HG02798 (cell line): ENCODE data around the gene SRPRA.
"Not testable (repeated sequence)": the region's sequence is repeated elsewhere in the genome, so short reads cannot be mapped to it uniquely, and the experiment has no call there.

Experiments
- ATAC-seq: cut with Tn5 transposase; IDR thresholded peaks from one replicate; pipeline ENCODE4 v1.9.1; 2021; ENCODE audit warnings: mild to moderate bottlenecking; ENCODE audit not compliant: unreplicated experiment, poor library complexity

SRPRA gene

GRCh38 chr11:126288237-126288636, 19.5 kb upstream of the SRPRA start:
- no peak for ATAC-seq

- ATAC-seq = peak; percentile 63
Observed at GRCh38 chr11:126284829-126285228, 16.1 kb upstream of the SRPRA start.

- peak; percentile 71 for ATAC-seq
Observed at GRCh38 chr11:126282736-126283591, 14.3 kb upstream of the SRPRA start, which contains the start of gene TIRAP. Gene TIRAP, plus strand, starts transcription at chr11:126283093. Its CDS starts 7,802 bp downstream, at chr11:126290895.

GRCh38 chr11:126282361-126282735, 13.7 kb upstream of the SRPRA start:
- ATAC-seq = no peak

GRCh38 chr11:126281666-126282175, 13.0 kb upstream of the SRPRA start:
- no peak for ATAC-seq

GRCh38 chr11:126281245-126281644, 12.6 kb upstream of the SRPRA start:
- no peak for ATAC-seq

- no peak for ATAC-seq
Observed at GRCh38 chr11:126280595-126280994, 11.9 kb upstream of the SRPRA start.

- ATAC-seq = no peak
Observed at GRCh38 chr11:126279191-126279590, 10.5 kb upstream of the SRPRA start.

- no peak for ATAC-seq
Observed at GRCh38 chr11:126277780-126278179, 9.1 kb upstream of the SRPRA start.

GRCh38 chr11:126277322-126277721, 8.6 kb upstream of the SRPRA start:
- no peak for ATAC-seq

GRCh38 chr11:126268361-126268707, 361 bp downstream of the SRPRA start:
- no peak for ATAC-seq

- no peak for ATAC-seq
Observed at GRCh38 chr11:126267650-126268049, 1.0 kb downstream of the SRPRA start.

- no peak for ATAC-seq
Observed at GRCh38 chr11:126265811-126266210, 2.9 kb downstream of the SRPRA start.

GRCh38 chr11:126263489-126263888, 5.2 kb downstream of the SRPRA start:
- no peak for ATAC-seq

- ATAC-seq = no peak
Observed at GRCh38 chr11:126262216-126262615, 6.5 kb downstream of the SRPRA start.

GRCh38 chr11:126257764-126258163, 10.9 kb downstream of the SRPRA start:
- no peak for ATAC-seq

GRCh38 chr11:126257144-126257543, 11.6 kb downstream of the SRPRA start:
- ATAC-seq = no peak

- no peak for ATAC-seq
Observed at GRCh38 chr11:126256216-126256615, 12.5 kb downstream of the SRPRA start.

GRCh38 chr11:126255507-126255906, 13.2 kb downstream of the SRPRA start:
- ATAC-seq = not testable (repeated sequence)

GRCh38 chr11:126254819-126255218, 13.9 kb downstream of the SRPRA start:
- no peak for ATAC-seq

GRCh38 chr11:126253265-126253664, 15.4 kb downstream of the SRPRA start:
- ATAC-seq = no peak

GRCh38 chr11:126246636-126247035, 22.1 kb downstream of the SRPRA start:
- ATAC-seq = no peak
